Stimulated activated CD8-positive, alpha-beta memory T cell treated with anti-CD3 and anti-CD28 coated beads, Interleukin-4, amount 100 ng/mL, for 24 hours (primary cell): ENCODE measurements around the gene GMCL2.
"Not testable (repeated sequence)": the region's sequence is repeated elsewhere in the genome, so short reads cannot be mapped to it uniquely, and the experiment has no call there.

ENCODE experiments used
- DNase-seq: peaks from one replicate; pipeline ENCODE4 v3.0.0-alpha.2; 2020; ENCODE audit warnings: low read depth

GMCL2 gene, protein sequence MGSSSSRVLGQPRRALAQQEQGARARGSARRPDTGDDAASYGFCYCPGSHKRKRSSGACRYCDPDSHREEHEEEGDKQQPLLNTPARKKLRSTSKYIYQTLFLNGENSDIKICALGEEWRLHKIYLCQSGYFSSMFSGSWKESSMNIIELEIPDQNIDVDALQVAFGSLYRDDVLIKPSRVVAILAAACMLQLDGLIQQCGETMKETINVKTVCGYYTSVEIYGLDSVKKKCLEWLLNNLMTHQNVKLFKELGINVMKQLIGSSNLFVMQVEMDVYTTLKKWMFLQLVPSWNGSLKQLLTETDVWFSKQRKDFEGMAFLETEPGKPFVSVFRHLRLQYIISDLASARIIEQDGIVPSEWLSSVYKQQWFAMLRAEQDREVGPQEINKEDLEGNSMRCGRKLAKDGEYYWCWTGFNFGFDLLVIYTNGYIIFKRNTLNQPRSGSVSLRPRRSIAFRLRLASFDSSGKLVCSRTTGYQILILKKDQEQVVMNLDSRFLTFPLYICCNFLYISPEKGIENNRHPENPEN

DNA sequence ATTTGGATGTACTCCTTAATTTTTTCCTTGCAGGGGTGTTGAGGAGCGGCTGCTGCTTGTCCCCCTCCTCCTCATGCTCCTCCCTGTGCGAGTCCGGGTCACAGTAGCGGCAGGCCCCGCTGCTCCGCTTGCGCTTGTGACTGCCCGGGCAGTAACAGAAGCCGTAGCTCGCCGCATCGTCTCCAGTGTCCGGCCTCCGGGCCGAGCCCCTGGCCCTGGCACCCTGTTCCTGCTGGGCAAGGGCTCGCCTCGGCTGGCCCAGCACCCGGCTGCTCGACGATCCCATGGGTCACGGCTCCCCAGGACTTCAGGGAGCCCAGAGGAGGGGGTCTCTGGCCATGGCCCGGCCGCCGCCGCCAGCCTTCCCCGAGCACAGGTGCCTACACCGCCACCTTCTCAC, at the start of gene GMCL2:
TSS of gene GMCL2 (minus strand) at position 358 of the 400 bp plus-strand sequence. CDS start at position 286, 72 bp downstream.
- no peak for DNase-seq

DNA sequence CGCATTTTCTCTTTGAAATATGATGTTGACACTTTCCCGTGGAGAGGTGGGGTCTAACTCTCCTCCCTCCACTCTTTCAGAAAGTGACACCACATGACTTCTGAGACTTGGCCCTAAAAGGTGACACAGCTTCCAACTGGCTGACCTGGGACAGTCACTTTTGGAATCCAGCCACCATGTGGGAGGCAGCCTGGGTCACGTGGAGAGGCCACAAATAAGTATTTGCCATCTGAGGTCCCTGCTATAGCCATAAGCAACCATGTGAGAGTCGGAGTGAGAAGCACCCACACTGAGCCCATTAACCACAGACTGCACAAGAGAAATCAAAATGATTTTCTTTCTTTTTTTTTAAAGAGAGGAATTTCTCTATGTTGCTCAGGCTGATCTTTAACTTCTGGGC, 49.5 kb upstream of the GMCL2 start:
- DNase-seq, result no peak

DNA sequence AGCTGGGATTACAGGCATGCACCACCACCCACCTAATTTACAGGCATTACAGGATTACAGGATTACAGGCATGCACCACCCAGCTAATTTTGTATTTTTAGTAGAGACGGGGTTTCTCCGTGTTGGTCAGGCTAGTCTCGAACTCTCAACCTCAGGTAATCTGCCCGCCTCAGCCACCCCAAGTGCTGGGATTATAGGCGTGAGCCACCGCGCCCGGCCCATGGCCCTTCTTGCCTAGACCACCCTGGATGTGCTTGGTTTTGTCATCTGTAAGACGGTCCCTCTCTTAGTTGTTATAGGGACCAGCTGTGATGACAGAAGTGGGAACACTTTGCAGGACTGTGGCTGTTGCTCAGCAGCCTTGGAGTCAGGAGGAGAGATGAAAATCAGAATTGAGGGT, 49.0 kb upstream of the GMCL2 start:
- DNase-seq, result no peak

DNA sequence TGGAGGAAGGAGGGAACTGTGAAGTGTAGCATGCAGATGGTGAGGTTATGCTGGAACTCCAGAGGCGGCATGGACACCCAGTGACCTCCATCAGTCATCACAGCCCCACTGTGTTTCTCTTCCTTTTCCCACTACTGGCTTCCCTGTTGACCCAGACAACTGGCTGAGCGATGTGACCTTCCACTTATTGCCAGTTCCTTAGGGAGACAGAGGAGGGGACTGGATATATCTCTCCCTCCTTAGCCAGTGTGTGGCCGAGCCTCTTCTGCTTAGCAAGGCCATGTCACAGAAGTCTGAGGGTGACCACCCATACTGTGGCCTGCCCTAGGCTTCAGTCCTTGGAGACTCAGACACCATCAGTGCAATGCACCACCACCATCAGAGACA, 48.4 kb upstream of the GMCL2 start:
- DNase-seq, result no peak

DNA sequence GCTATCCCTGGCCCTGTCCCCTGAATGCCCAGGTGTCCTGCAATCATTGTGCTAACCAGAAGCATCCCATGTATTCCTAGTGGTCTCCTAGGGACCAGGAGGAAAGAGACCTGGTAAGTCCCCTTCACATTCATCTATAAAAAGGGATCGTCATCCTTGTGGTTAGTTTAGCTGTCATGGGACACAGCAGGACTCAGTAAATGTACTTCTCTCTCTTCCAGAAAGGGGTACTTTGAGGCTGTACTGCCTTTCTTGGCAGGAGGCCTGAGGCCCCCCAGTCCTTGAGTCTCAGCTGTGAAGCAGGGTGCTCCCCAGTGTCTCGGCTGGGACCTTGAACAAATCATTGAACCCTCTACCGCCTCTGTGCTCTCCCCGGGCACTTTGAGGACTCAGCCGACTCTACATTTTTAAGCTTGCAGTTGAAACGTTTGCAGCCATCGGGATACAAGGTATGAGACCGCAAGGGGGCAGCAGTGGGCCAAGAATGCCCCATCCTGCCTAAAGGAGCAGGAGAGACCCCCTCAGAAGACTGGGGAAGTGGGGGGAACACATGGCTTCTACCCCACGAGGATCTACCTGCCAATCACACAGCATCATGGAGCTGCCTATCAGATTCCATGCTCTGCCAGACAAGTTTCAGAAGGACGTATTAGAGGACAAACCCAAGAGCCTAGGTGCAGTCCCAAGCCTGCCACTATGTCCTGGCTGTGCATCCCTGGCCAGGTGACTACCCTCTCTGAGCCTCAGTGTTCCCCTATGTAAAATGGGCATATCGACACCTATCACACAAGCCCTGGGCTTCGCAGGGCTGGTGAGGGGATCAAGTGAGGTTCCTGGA, 47.8 kb upstream of the GMCL2 start:
- DNase-seq, result peak; percentile 72

DNA sequence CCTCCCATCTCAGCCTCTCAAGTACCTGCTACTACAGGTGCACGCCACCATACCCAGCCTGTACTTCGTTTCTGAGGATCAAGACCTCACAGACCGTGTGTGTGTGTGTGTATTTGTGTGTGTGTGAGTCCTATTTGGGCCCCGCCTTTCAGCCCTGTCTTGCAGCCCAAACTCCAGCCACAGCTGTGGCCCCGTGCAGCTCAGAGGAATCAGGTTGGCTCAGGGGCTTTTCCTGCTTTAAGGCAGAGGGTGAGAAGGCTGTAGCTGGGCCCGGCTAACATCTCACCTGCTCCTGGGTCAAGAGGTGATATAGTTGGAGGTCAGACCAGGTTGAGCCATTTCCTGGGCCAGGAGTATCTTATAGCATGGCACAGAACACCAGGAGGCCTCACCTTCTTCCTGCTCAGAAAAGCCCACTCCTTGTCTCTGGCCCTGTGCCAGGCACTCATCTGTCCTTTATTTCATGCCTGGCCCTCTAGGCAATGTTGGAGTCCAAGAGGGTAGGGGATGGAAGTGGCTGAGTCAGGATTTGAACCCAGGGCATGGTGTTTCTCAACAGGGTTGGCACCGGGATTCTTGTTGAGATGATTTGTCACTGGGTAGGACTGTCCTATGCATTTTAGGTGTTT, 47.1 kb upstream of the GMCL2 start:
- DNase-seq, result no peak

DNA sequence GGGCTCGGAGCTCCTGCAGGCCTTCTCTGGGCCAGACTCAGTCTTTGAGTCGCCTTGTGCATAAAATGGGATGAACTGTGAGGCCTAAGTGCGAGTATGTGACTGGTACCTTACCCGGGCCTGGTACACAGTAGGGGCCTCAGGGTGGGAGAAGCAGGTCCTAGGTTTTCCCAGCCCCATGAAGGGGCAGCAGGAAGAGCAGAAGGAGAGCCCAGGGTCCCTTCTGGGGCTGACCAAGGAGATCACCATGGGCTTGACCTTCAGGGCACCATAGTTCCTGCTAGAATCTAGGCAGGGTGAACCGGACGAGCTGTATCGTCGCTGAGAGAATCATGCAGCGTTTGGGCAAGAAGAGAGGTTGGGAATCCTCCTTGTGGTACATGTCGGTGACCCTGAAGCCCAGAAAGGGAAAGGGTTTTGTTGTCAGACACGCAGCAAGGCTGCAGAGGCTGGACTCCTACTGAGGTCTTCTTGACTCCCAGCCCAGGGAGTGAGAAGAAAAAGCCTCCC, 45.8 kb upstream of the GMCL2 start:
- DNase-seq, result no peak

DNA sequence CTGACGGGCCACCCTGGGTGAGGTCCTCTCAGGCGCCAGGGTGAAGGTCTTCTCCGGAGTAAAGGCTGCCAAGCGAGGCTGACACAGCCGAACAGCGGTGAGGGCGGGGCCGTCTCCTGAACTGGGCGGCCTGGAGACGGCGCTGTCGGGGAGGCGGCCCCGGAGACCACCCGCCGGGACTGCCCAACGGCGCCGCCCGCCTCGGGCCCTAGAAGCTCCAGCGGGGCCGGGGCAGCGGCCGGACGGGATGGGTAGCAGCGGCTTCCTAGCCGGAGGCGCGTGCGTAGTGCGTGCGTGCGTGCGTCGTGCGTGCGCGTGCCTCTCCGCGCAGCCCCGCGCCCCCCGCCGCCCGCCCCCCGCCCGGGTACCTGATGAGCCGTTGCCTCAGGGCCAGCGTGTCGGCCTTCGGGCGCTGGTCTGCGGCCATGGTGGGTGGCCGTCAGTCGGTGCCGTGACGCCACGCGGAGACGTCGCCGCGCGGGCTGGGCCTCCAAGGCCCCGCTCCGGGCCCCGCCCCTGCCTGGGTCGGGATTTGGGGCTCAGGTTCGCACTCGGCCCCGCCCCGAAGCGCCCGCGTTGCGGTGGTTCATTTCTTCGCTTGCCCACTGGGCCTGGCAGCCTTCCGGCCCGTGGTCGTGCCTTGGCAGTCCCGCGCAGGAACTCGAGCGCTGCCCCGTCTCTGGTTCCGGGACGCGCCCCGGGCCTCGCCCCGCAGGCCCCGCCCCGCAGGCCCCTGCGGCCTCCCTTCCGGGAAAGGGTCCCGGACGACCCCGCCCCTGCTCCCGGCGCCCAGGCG, 45.2 kb upstream of the GMCL2 start, which contains the start of gene PHYKPL:
TSS of gene PHYKPL (minus strand) at position 679 of the 796 bp plus-strand sequence. CDS start at position 427, 252 bp downstream.
- DNase-seq, result peak; percentile 59

DNA sequence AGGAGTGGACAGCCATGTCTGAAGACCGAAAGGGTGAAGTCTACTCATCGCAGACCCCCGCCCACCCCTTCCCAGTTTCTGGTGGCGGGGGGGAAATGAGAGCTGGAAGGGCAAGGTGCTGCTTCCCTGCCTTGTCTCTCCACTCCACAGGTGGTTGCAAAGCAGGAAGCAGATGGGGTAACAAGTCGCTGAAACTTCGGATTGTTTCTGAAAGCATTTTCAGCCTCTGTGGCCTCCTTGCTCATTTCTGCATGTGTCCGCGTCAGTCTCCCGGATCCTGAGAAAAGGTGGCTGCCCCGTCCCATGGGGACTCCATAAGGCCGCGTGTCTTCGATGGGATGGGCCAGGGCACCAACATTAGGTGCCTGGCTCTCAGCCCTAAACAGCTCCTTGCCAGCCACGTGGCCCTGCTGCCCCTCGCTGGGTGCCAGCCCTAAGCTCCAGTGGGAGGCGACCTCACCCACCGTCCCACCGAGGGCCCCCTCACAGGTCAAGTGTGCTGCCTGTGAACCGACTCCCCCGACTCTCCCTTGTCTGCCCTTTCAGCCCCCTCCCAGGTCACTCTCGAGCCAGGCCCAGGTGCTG, 44.5 kb upstream of the GMCL2 start:
- no peak for DNase-seq

DNA sequence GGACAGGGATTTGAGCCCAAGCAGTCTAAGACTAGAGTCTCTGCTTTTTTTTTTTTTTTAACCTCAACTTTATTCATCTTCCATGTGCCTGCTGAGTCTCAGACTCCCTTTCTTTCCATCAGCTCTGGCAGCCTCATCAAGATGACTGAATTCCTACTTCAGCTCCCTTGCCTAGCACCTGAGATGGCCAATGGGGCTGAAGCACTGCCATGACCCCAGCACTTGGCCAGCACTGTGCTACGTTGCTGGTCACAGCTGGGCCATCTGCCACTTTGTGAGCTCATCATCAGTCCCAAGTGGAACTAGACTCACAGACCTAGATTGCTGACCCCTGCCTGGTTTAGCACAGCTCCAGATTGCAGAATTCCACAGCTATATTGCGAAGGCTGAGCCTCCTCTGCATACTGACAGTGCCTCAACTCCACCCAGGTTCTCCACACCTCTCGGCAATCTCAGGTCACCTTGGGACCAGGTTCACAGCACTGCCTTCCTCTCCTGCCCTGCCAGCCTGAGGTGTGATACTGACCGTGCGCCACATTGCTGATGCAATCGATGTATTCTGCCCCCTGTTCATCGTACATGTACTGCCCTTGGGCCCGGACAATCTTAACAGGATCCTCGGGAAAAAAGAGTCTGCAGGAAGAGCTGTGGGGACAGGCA, 43.8 kb upstream of the GMCL2 start:
- DNase-seq, result no peak

DNA sequence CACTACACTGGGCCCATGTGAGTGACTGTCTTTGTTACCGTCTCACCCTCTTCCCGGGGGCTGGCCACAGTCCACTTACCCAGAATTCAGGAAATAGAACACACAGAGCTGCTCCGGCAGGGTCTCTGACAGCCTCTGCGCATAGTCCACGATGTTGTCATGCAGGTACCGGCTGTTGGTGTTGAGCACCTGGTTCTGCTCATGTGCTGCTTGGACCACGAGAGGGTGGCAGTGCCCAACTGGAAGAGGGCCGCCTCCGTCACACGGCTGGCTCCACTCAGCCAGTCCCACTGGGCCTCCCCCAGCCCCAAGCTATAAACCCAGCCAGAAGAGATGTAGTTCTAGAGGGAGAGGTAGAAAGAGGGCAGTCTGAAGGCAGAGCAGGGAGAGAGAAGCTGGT, 42.7 kb upstream of the GMCL2 start:
- no peak for DNase-seq

DNA sequence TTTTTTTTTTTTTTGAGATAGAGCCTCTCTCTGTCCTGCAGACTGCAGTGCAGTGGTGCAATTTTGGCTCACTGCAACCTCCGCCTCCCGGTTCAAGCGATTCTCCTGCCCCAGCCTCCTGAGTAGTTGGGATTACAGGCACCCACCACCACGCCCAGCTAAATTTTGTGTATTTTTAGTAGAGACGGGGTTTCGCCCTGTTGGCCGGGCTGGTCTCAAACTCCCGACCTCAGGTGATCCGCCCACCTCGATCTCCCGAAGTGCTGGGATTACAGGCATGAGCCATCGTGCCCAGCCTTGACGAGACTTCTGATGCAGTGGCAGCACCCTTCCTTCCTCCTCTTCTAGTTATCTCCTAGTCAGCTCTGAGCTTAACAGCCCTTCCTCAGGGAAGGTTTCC, 41.9 kb upstream of the GMCL2 start:
- not testable (repeated sequence) for DNase-seq

DNA sequence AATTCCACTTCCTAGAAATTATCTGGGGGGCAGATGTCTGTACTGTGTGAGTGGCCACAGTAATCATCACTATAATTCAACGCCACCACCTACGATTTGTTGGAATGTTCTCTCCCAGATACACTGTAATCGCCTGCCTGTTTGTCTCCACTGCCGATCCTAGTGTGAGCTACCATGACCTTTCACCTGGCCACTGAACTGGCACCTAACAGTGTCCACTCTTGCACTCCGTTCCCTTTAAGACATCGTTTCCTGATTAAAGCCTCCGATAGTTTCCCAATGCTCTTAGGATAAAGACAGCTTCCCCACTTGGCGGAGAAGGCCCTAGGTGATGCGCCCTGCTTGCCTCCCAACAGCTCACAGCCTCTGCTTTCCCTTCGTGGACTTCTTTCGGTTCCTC, 41.4 kb upstream of the GMCL2 start:
- DNase-seq, result no peak

DNA sequence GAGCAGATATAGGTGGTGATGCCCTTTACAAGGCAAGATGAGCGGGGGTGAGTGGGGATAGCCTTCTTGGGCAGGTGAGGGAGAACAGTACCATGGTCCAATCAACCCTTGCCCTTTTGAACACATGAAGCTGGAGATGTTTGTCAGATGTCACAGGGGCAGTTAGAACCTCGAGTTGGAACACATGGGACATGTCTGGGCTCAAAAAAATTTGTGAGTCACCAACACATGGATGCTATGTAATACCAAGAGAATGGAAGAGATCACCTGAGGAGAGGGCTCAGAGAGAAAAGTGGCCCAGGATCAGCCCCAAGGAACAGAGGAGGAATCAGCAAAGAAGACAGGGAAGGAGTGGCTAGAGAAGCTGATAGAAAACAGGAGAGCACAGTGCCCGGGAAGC, 40.8 kb upstream of the GMCL2 start:
- no peak for DNase-seq

DNA sequence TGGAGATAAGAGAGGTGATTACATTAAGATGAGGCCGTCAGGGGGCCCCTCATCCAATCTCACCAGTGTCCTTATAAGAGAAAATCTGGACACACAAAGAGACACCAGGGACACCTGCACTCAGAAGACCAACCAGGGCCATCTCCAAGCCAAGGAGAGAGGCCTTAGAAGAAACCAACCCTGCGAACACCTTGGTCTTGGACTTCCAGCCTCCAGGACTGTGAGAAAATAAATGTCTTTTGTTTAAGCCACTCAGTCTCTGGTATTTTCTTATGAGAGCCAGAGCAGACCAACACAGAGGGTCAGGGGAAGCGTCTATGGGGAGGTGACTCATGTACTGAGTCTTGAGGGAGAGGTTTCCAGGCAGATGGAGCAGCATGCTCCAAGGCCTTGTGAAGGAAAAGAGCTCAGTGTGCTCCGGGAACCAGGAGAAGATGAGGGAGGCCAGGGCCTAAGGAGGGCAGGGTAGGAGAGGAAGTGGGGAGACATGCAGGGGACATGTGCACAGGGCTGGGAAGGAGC, 40.0 kb upstream of the GMCL2 start:
- DNase-seq, result no peak

DNA sequence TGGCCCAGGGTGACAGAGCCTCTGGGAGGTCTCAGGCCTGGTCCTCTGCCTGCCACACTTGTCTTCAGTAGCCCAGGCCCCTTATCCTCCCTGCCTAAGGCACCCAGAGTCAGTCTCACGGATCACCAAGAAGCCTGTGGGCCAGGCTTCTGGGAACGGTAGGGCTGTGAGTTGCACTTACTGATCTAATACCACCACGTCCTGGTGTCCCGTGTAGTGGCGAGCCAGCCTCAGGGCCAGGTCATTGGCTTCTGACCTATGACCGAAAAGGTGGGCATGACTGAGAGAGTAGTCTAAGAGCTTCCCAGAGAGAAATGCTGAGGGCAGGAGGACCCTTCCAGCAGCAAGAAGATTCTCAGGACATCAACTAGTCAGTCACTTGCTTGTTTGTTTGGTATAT, 38.0 kb upstream of the GMCL2 start:
- DNase-seq, result no peak

DNA sequence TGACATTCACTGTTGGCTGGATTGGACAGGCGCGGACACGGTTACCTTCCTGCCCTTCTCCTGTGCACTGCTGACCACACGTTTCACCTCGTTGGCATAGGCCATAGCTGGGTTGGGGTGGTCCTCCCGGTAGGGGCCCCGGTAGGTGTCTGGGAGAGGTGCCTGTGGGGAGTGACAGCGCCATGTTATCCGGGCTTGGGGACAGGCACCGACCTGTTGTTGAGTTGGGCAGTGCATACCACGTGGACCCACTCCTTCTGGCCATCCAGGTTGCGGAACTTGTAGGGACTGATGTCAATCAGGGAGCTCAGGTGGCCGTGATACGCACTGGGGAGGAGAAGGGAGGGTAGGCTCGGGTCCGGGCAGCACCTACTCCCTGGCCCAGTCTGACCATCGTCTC, 37.2 kb upstream of the GMCL2 start:
- DNase-seq, result no peak

DNA sequence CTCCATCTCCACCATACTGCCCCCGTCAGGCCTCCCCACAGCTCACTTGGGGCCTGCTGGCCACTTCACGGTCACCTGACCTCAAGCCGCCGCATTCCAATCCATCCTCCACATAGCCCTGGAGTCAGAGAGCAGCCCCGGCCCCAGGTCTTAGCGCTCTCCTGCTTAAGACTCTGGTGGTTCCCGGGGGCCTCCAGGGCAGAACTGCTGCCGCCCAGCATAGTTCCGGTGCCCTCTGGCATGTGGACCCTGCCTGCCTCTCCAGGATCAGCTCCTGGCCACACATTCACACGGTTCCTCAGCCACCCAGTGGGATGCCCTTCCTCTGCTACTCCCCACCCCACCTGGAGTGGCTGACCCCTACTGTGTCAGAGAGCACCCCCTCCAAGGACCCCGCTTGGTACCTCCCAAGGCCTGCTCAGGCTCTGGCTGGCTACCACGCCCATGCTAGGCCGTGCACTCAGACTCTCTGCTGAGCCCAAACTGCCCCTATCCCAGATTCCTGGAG, 36.7 kb upstream of the GMCL2 start:
- DNase-seq, result no peak

DNA sequence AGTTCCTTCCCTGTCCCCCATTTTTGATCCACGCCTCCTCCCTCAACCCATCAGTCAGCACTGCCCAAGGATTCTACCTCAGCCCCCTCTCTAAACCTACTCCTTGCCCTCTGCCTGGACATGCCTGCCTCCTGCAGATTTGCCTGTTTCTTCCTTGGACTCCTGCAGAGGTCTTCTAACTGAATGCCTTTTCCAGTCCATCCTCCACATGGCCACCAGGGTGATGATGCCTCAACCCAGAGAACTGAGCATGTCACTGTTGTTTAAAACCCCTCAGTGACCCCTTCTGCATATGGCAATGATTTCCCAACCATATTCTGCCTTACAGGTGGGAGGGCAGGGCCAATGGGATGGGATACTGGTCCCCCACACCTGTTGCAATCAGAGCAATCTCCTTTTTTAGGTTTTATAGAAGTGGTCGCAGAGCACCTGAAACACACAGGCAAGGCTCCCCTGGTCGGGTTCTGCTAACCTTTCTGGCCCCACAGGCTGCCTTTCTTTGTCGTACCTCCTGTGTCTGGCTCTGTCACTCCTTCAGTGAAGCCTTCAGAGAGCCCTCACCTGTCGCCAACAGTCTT, 36.1 kb upstream of the GMCL2 start:
- DNase-seq, result no peak

DNA sequence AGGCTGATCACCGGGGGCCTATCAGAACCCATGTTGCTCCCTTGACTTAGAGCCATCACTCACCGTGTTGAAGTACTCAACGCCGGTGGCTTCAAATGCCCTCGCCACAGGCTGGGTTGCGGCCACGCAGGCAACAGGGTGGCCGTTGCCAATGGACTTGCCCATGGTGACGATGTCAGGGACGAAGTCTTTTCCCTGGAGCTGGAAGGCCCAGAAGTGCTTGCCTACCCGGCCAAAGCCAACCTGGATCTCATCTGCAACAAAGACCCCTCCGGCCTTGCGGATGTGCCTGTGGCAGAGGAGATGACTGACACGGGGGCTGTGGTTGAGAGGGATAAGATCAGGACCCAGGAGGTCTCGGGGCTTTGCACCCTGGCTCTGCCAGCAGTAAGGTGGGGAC, 35.1 kb upstream of the GMCL2 start:
- no peak for DNase-seq
